Limb (tissue), 2 donors: ENCODE results near the gene TCEA2.
A peak's percentile ranks its signal among the peaks of the same experiment; 100 is the strongest.
"Not testable (repeated sequence)": the region's sequence is repeated elsewhere in the genome, so short reads cannot be mapped to it uniquely, and the experiment has no call there.

ENCODE experiments used
- DNase-seq, 2 donors: peaks; one replicate each; pipeline ENCODE4 v3.0.0-alpha.2; 2016; ENCODE audit errors: extremely low spot score in 2 of 2

The TCEA2 gene

GRCh38 chr20:64077094-64077493 lies 14.1 kb downstream of the TCEA2 start:
- DNase-seq: no peak

GRCh38 chr20:64077541-64077875 lies 14.5 kb downstream of the TCEA2 start:
- no peak for DNase-seq

GRCh38 chr20:64077876-64078551 lies 15.0 kb downstream of the TCEA2 start:
- no peak for DNase-seq

GRCh38 chr20:64078934-64079272 lies 15.9 kb downstream of the TCEA2 start:
- no peak for DNase-seq

- DNase-seq: peak; percentile 78 to 86
These were observed 16.4 kb downstream of the TCEA2 start, which contains the start of gene RGS19 for GRCh38 chr20:64079273-64080012. Gene RGS19 (minus strand): TSS chr20:64079518. CDS start chr20:64076886, 2,632 bp downstream.

GRCh38 chr20:64080013-64080812 lies 17.2 kb downstream of the TCEA2 start, which contains the start of gene OPRL1:
Gene OPRL1 (plus strand): TSS chr20:64080082. CDS start chr20:64092721, 12,639 bp downstream.
- DNase-seq: no peak

- no peak for DNase-seq
These were observed 18.0 kb downstream of the TCEA2 start for GRCh38 chr20:64080813-64081623.

GRCh38 chr20:64081624-64081964 lies 18.6 kb downstream of the TCEA2 start:
- no peak for DNase-seq

GRCh38 chr20:64082126-64082731 lies 19.2 kb downstream of the TCEA2 start:
- no peak for DNase-seq

- DNase-seq: no peak
These were observed 19.9 kb downstream of the TCEA2 start for GRCh38 chr20:64082820-64083377.

GRCh38 chr20:64083378-64083803 lies 20.4 kb downstream of the TCEA2 start:
- DNase-seq: peak; percentile 60 to 86

GRCh38 chr20:64083804-64084684 lies 21.0 kb downstream of the TCEA2 start, which contains the start of gene LKAAEAR1:
Gene LKAAEAR1 (minus strand): TSS chr20:64084398. CDS start chr20:64084219, 179 bp downstream.
- no peak for DNase-seq

- no peak for DNase-seq
These were observed 21.7 kb downstream of the TCEA2 start for GRCh38 chr20:64084685-64085152.

- DNase-seq: no peak
These were observed 23.8 kb downstream of the TCEA2 start for GRCh38 chr20:64086801-64087200.

- DNase-seq: not testable (repeated sequence)
These were observed 24.3 kb downstream of the TCEA2 start for GRCh38 chr20:64087226-64087825.

GRCh38 chr20:64088586-64088985 lies 25.6 kb downstream of the TCEA2 start:
- not testable (repeated sequence) for DNase-seq

- DNase-seq: peak in 1 of 2 donors; percentile 68
These were observed 27.2 kb downstream of the TCEA2 start for GRCh38 chr20:64090165-64090564.

- no peak for DNase-seq
These were observed 28.3 kb downstream of the TCEA2 start for GRCh38 chr20:64091340-64091739.

- DNase-seq: peak in 1 of 2 donors; percentile 68
These were observed 28.8 kb downstream of the TCEA2 start for GRCh38 chr20:64091770-64092169.
